NCI-H82 treated with DMSO at 0.1 percent for 48 hours (cell line): Measurements from ENCODE around the gene ZNF423.
A peak's percentile ranks its signal among the peaks of the same experiment; 100 is the strongest.

Source experiments
- DNase-seq: peaks from one replicate; lab custom pipeline; 2025; ENCODE audit not compliant: unreplicated experiment; lab: John Stamatoyannopoulos, UW

ZNF423 gene

GRCh38 chr16:49755716-49756505 lies 100.0 kb downstream of the ZNF423 start:
- no peak for DNase-seq

- peak; percentile 61 for DNase-seq
These were observed 100.6 kb downstream of the ZNF423 start for GRCh38 chr16:49755313-49755620.

- DNase-seq, result no peak
These were observed 101.2 kb downstream of the ZNF423 start for GRCh38 chr16:49754495-49755312.

GRCh38 chr16:49750341-49751000 lies 105.4 kb downstream of the ZNF423 start:
- DNase-seq, result no peak

- no peak for DNase-seq
These were observed 106.1 kb downstream of the ZNF423 start for GRCh38 chr16:49749816-49750215.

- no peak for DNase-seq
These were observed 107.6 kb downstream of the ZNF423 start for GRCh38 chr16:49748322-49748721.

GRCh38 chr16:49747654-49748053 lies 108.3 kb downstream of the ZNF423 start:
- DNase-seq, result no peak

- DNase-seq, result no peak
These were observed 109.4 kb downstream of the ZNF423 start for GRCh38 chr16:49746545-49746944.

- no peak for DNase-seq
These were observed 110.6 kb downstream of the ZNF423 start for GRCh38 chr16:49745311-49745747.

- DNase-seq, result no peak
These were observed 111.4 kb downstream of the ZNF423 start for GRCh38 chr16:49744244-49745220.

GRCh38 chr16:49743658-49744057 lies 112.3 kb downstream of the ZNF423 start:
- no peak for DNase-seq

- no peak for DNase-seq
These were observed 112.8 kb downstream of the ZNF423 start for GRCh38 chr16:49743203-49743464.

GRCh38 chr16:49742428-49743202 lies 113.3 kb downstream of the ZNF423 start:
- no peak for DNase-seq

- DNase-seq, result no peak
These were observed 115.7 kb downstream of the ZNF423 start for GRCh38 chr16:49740256-49740655.

GRCh38 chr16:49739381-49739780 lies 116.5 kb downstream of the ZNF423 start:
- DNase-seq, result no peak

GRCh38 chr16:49738832-49739231 lies 117.1 kb downstream of the ZNF423 start:
- no peak for DNase-seq

GRCh38 chr16:49738001-49738400 lies 117.9 kb downstream of the ZNF423 start:
- DNase-seq, result no peak

- DNase-seq, result no peak
These were observed 118.4 kb downstream of the ZNF423 start for GRCh38 chr16:49737541-49737940.

GRCh38 chr16:49734331-49734730 lies 121.6 kb downstream of the ZNF423 start:
- DNase-seq, result no peak

GRCh38 chr16:49733313-49734009 lies 122.5 kb downstream of the ZNF423 start:
- DNase-seq, result no peak
